Mesothelial cell of epicardium (in vitro differentiated cells): ENCODE measurements around the gene NFE2L3. TPM values are rescaled to one million over a fixed set of nuclear protein-coding genes. Genes with fewer than 3 reads are reported as not detected.

Experiments
- DNase-seq, 2 experiments: peaks; one replicate each; pipeline ENCODE4 v3.0.0; 2021; ENCODE audit warnings: low spot score in 2 of 2; ENCODE audit not compliant: unreplicated experiment in 2 of 2
- H3K27ac Mint-ChIP-seq: 2 replicates; pipeline ENCODE4 v1.8.0; 2021; ENCODE audit warnings: mixed read lengths
- H3K27me3 Mint-ChIP-seq: 2 replicates; pipeline ENCODE4 v1.8.0; 2021; ENCODE audit warnings: low read depth, mixed read lengths
- H3K36me3 Mint-ChIP-seq: 2 replicates; pipeline ENCODE4 v1.8.0; 2021; ENCODE audit warnings: mixed read lengths
- H3K4me1 Mint-ChIP-seq: 2 replicates; pipeline ENCODE4 v1.8.0; 2021; ENCODE audit warnings: mixed read lengths
- H3K4me3 Mint-ChIP-seq: 2 replicates; pipeline ENCODE4 v1.8.0; 2021; ENCODE audit warnings: mild to moderate bottlenecking, moderate library complexity, mixed read lengths
- H3K9me3 Mint-ChIP-seq: 2 replicates; pipeline ENCODE4 v1.8.0; 2021; ENCODE audit warnings: mixed read lengths
- total RNA-seq: library from RNA; stranded (reverse); gene quantifications from 3 replicates; pipeline ENCODE4 v1.2.1, GENCODE V29; 2021
- TF ChIP-seq, protein P1 (sequence below): fragments of 200-600 bp; sonication (generic); IDR thresholded peaks from one replicate; pipeline ENCODE4 v1.5.0; 2021; ENCODE audit warnings: antibody characterized with exemption; ENCODE audit not compliant: unreplicated experiment

The NFE2L3 gene
- total RNA-seq, 1 donor from 2014 or later, result 11.8 TPM

- TF ChIP-seq, protein P1, sequence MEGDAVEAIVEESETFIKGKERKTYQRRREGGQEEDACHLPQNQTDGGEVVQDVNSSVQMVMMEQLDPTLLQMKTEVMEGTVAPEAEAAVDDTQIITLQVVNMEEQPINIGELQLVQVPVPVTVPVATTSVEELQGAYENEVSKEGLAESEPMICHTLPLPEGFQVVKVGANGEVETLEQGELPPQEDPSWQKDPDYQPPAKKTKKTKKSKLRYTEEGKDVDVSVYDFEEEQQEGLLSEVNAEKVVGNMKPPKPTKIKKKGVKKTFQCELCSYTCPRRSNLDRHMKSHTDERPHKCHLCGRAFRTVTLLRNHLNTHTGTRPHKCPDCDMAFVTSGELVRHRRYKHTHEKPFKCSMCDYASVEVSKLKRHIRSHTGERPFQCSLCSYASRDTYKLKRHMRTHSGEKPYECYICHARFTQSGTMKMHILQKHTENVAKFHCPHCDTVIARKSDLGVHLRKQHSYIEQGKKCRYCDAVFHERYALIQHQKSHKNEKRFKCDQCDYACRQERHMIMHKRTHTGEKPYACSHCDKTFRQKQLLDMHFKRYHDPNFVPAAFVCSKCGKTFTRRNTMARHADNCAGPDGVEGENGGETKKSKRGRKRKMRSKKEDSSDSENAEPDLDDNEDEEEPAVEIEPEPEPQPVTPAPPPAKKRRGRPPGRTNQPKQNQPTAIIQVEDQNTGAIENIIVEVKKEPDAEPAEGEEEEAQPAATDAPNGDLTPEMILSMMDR, result no peak
- no peak for DNase-seq
- Mint-ChIP-seq H3K4me3 (no peak overlapping the region), H3K36me3 (peaks cover 35% of the 10 kb centered on the region), H3K27ac (no peak overlapping the region), H3K9me3 (peaks cover 4% of the 10 kb centered on the region), H3K4me1 (peaks cover 2% of the 10 kb centered on the region), H3K27me3 (no peaks in the 10 kb centered on the region)
These were observed 61.1 kb downstream of the NFE2L3 start for GRCh38 chr7:26212921-26213718.

DNA sequence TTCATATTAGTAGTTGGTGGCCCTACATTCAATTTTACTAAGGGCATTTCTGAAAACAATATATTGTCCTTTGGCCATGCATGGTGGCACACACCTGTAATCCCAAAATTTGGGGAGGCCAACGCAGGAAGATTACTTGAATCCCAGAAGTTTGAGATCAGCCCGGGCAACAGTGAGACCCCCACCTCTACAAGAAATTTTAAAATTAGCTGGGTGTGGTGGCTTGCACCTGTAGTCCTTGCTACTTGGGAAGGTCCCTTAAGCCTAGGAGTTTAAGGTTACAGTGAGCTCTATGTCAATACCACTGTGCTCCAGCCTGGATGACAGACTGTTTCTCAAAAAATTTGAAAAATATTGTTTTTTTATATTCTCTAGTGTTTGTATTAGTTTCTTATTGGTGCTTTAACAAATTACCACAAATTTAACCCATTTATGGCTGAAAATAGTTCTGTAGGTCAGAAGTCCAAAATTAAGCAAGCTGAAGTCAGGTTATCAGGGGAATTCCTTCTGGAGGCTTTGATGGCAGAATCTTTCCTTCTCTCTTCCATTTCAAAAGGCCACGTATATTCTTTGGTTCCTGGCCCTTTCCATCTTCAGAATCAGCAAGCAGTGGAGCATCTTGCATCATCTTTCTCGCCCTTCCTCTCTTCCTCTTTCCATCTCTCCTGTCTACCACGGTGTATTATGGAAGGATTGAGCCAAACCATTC, 62.0 kb downstream of the NFE2L3 start:
- TF ChIP-seq, protein P1, result no peak
- Mint-ChIP-seq H3K36me3 (peaks cover 35% of the 10 kb centered on the region), H3K27ac (no peak overlapping the region), H3K9me3 (peaks cover 4% of the 10 kb centered on the region), H3K4me3 (no peak overlapping the region), H3K27me3 (no peaks in the 10 kb centered on the region), H3K4me1 (peaks cover 2% of the 10 kb centered on the region)
- no peak for DNase-seq

- Mint-ChIP-seq H3K9me3 (peaks cover 4% of the 10 kb centered on the region), H3K4me3 (no peak overlapping the region), H3K4me1 (no peaks in the 10 kb centered on the region), H3K27ac (no peak overlapping the region), H3K36me3 (peaks cover 23% of the 10 kb centered on the region), H3K27me3 (no peaks in the 10 kb centered on the region)
- DNase-seq, result no peak
- TF ChIP-seq, protein P1, result no peak
These were observed 64.1 kb downstream of the NFE2L3 start for GRCh38 chr7:26216049-26216448.

DNA sequence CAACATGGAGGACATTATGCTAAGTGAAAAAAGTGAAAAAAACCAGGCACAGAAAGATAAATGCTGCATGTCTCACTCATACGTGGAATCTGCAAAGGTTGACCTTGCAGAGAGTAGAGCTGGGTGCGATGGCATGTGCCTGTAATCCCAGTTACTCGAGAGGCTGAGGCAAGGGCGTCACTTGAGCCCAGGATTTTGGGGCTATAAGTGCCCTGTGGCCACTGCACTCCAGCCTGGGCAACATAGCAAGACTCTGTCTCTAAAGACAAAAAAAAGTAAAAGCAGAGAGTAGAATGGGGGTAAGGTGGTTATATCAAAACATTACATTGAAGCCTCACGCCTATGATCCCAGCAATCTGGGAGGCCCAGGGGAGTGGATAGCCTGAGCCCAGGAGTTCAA, 72.4 kb downstream of the NFE2L3 start:
- no peak overlapping the region for H3K27ac Mint-ChIP-seq
- peaks cover 2% of the 10 kb centered on the region for H3K27me3 Mint-ChIP-seq
- H3K4me3 Mint-ChIP-seq, result no peak overlapping the region
- no peak for DNase-seq
- TF ChIP-seq, protein P1, result no peak
- H3K36me3 Mint-ChIP-seq, result no peaks in the 10 kb centered on the region
- H3K4me1 Mint-ChIP-seq, result no peaks in the 10 kb centered on the region
- peaks cover 7% of the 10 kb centered on the region for H3K9me3 Mint-ChIP-seq

DNA sequence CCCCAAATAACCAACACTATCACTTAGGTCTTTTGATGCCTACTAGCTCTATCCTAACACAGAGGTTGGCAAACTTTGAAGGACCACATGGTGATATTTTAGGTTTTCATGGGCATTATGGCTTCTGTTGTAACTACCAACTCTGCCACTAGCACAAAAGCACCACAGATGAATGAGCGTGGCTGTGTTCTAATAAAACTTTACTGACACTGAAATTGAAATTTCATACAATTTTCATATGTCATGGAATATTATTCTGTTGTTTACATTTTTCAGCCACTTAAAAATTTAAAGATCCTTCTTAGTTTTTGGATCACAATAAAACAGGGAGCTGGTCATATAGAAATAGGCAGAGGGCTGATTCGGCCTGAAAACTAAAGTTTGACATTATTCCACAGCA, 76.0 kb downstream of the NFE2L3 start:
- no peak for DNase-seq
- H3K4me3 Mint-ChIP-seq, result no peak overlapping the region
- H3K27ac Mint-ChIP-seq, result no peak overlapping the region
- peaks cover 8% of the 10 kb centered on the region for H3K9me3 Mint-ChIP-seq
- H3K27me3 Mint-ChIP-seq, result peaks cover 3% of the 10 kb centered on the region
- TF ChIP-seq, protein P1, result no peak
- H3K4me1 Mint-ChIP-seq, result no peaks in the 10 kb centered on the region
- H3K36me3 Mint-ChIP-seq, result no peaks in the 10 kb centered on the region
